Measurements from ENCODE around the gene TUBGCP4. TPM values are rescaled to one million over a fixed set of nuclear protein-coding genes. Genes with fewer than 3 reads are reported as not detected.

Gene TUBGCP4
- total RNA-seq, 1 donor from 2014 or later, result 13.4 TPM

DNA sequence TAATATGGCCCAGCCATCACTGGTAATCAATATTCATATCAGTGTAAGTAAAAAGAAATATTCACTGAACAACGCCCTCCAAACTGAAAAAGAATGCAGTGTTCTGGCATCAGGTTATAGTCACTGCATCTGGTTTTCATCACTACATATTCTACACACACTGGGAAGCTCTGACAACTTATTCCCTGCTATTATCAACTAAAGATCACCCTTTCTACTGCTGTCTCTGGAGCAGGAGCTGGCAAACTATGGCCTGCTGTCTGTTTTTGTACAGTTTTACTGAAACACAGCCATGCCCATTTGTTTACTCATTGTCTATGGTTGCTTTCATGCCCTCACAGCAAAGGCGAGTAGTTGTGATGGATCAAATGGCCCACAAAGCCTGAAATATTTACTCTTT is 35.3 kb downstream of the TUBGCP4 start:
- no peaks in the 10 kb centered on the region for H3K4me1 ChIP-seq
- no peak overlapping the region for H3K4me3 ChIP-seq
- no peak for DNase-seq (ENCODE audit: low spot score in 2 of 2)
- intact Hi-C loops (cut with DNase I), result no loop called here
- peaks cover 85 to 89% of the 10 kb centered on the region in 2 donors for H3K36me3 ChIP-seq
- TF ChIP-seq, protein P1, sequence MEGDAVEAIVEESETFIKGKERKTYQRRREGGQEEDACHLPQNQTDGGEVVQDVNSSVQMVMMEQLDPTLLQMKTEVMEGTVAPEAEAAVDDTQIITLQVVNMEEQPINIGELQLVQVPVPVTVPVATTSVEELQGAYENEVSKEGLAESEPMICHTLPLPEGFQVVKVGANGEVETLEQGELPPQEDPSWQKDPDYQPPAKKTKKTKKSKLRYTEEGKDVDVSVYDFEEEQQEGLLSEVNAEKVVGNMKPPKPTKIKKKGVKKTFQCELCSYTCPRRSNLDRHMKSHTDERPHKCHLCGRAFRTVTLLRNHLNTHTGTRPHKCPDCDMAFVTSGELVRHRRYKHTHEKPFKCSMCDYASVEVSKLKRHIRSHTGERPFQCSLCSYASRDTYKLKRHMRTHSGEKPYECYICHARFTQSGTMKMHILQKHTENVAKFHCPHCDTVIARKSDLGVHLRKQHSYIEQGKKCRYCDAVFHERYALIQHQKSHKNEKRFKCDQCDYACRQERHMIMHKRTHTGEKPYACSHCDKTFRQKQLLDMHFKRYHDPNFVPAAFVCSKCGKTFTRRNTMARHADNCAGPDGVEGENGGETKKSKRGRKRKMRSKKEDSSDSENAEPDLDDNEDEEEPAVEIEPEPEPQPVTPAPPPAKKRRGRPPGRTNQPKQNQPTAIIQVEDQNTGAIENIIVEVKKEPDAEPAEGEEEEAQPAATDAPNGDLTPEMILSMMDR (IDR thresholded peaks at IDR 0.05), result no peak
- no peak overlapping the region for H3K27ac ChIP-seq
- no peaks in the 10 kb centered on the region for H3K9me3 ChIP-seq
- no peaks in the 10 kb centered on the region for H3K27me3 ChIP-seq

DNA sequence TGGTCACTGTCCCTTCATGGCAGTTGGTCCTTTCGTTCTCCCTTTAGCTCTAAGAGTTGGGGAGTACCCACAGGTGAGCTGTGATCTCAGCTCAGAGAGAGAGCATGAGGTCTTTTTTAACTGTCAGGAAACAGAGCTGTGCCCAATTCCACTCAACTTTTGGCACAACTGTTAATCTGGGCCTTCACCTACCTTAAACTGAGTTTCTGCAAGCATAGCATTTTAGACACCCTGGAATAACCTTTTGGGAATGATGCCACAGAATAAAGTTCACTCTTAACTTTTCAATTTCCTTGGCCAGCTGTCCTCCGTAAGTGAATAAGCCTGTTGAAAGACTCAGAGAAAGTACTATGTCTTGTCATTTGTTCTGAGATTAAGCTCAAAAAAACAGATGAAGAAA is 35.9 kb downstream of the TUBGCP4 start:
- H3K4me1 ChIP-seq, result no peaks in the 10 kb centered on the region
- TF ChIP-seq, protein P1 (IDR thresholded peaks at IDR 0.05), result no peak
- H3K4me3 ChIP-seq, result no peak overlapping the region
- DNase-seq (ENCODE audit: low spot score in 2 of 2), result no peak
- intact Hi-C loops (cut with DNase I), result no loop called here
- no peak overlapping the region for H3K27ac ChIP-seq
- H3K27me3 ChIP-seq, result no peaks in the 10 kb centered on the region
- peaks cover 78 to 89% of the 10 kb centered on the region in 2 donors for H3K36me3 ChIP-seq
- H3K9me3 ChIP-seq, result no peaks in the 10 kb centered on the region

DNA sequence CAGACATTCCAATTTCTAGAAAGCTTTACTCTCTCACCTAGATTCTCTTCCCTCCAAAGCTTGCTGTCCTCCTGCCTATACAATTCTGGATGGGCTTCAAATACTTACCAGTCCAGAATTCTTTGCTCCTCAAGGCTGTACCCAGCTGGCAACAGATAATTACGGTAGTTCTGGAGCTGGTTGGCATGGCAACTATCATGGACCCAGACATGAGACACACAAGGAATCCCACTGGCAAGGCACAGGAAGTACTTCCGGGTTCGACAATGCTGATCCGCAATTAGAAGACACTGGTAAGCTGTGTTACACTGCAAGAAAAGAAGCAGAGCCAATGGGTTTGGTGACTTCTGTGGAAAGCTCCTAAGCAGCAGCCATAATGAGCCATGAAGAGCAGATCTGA is 37.9 kb downstream of the TUBGCP4 start:
- intact Hi-C loops (cut with DNase I), result no loop called here
- DNase-seq (ENCODE audit: low spot score in 2 of 2), result no peak

DNA sequence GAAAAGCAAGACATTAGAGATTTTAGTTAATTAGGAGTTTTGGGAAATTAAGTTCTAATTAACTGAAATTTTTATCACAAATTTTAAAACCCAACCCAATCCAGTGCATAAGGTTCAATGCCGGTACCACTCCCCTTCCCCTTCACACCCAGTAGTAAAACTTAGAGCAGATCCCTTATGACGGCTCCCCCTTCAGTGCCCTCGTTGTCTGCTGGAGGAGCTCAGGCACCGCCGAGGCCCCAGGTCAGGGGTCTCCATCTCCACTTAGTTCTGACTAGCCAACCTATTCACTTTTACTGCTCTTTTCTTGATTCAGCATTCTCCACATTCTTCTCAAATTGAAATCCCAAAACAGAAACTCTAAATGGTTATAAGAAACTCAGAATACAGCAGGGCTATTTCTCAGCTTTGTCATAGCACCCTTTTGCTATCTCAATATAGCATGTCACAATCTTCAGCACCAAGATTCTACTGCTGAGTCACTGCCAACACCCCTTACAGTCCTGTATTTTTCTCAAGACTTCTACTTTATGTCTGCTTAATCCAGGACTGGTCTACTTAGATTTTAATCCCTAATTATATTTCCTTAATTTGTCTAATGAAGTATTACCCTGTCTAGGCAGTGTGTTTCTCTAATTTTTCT is 39.8 kb downstream of the TUBGCP4 start:
- Histone ChIP-seq H3K4me3 (no peak overlapping the region), H3K27ac (no peak overlapping the region), H3K27me3 (no peaks in the 10 kb centered on the region), H3K9me3 (no peaks in the 10 kb centered on the region), H3K4me1 (no peaks in the 10 kb centered on the region), H3K36me3 (peaks cover 64 to 84% of the 10 kb centered on the region in 2 donors)
- intact Hi-C loops (cut with DNase I), result no loop called here
- no peak for DNase-seq (ENCODE audit: low spot score in 2 of 2)
- TF ChIP-seq, protein P1 (IDR thresholded peaks at IDR 0.05), result no peak

More for the DNA sequence above, 37.9 kb downstream of the TUBGCP4 start:
- Histone ChIP-seq H3K9me3 (no peaks in the 10 kb centered on the region), H3K4me3 (no peak overlapping the region), H3K27ac (no peak overlapping the region), H3K4me1 (no peaks in the 10 kb centered on the region), H3K27me3 (no peaks in the 10 kb centered on the region), H3K36me3 (peaks cover 72 to 87% of the 10 kb centered on the region in 2 donors)
- TF ChIP-seq, protein P1 (IDR thresholded peaks at IDR 0.05), result no peak

DNA sequence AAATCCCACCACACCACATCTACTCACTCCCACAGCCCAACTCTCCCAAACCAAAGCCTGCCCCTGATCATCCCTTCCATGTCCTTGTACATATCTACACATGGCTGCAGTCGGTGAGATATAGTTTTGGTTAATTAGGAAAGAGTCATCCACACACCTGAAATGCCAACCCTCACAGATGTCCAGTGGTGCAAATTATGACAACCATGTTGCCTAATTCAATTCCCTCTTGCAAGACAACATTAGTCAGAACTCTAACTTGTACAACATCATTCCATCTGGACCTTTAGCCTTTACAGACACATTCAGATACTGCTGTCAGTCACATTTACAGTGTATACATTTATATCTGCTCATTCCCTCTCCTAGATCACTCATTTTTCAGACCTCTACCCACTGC is 41.2 kb downstream of the TUBGCP4 start:
- H3K36me3 ChIP-seq, result peaks cover 60 to 88% of the 10 kb centered on the region in 2 donors
- no peaks in the 10 kb centered on the region for H3K9me3 ChIP-seq
- H3K4me1 ChIP-seq, result no peaks in the 10 kb centered on the region
- TF ChIP-seq, protein P1 (IDR thresholded peaks at IDR 0.05), result no peak
- H3K27ac ChIP-seq, result no peak overlapping the region
- DNase-seq (ENCODE audit: low spot score in 2 of 2), result no peak
- H3K27me3 ChIP-seq, result no peaks in the 10 kb centered on the region
- H3K4me3 ChIP-seq, result no peak overlapping the region
- intact Hi-C loops (cut with DNase I), result no loop called here
